Ishikawa (cell line): Measurements from ENCODE around the gene RPS6KA2.

Experiments
- CEBPB ChIP-seq: IDR thresholded peaks from 2 replicates; pipeline ENCODE4 v1.6.1; 2012
- EP300 ChIP-seq: IDR thresholded peaks from 2 replicates; pipeline ENCODE4 v1.6.1; 2012; ENCODE audit warnings: borderline replicate concordance
- FOXM1 ChIP-seq: IDR thresholded peaks from 2 replicates; pipeline ENCODE4 v1.6.1; 2012; ENCODE audit warnings: low read depth, borderline replicate concordance
- NFIC ChIP-seq: IDR thresholded peaks from 2 replicates; pipeline ENCODE4 v1.6.1; 2012
- RAD21 ChIP-seq: IDR thresholded peaks from 2 replicates; pipeline ENCODE4 v1.6.1; 2012; ENCODE audit warnings: low read depth
- TAF1 ChIP-seq: IDR thresholded peaks from 2 replicates; pipeline ENCODE4 v1.6.1; 2012; ENCODE audit warnings: low read depth, mild to moderate bottlenecking
- TCF12 ChIP-seq: IDR thresholded peaks from 2 replicates; pipeline ENCODE4 v1.6.1; 2012; ENCODE audit warnings: low read depth
- TF ChIP-seq, protein P1 (sequence below): IDR thresholded peaks from 2 replicates; pipeline ENCODE4 v1.6.1; 2012
- TF ChIP-seq, protein P2 (sequence below): IDR thresholded peaks from 2 replicates; pipeline ENCODE4 v1.6.1; 2012; ENCODE audit warnings: low read depth, mild to moderate bottlenecking
- TF ChIP-seq, protein P3 (sequence below): IDR thresholded peaks from 2 replicates; pipeline ENCODE4 v1.6.1; 2012

DNA sequence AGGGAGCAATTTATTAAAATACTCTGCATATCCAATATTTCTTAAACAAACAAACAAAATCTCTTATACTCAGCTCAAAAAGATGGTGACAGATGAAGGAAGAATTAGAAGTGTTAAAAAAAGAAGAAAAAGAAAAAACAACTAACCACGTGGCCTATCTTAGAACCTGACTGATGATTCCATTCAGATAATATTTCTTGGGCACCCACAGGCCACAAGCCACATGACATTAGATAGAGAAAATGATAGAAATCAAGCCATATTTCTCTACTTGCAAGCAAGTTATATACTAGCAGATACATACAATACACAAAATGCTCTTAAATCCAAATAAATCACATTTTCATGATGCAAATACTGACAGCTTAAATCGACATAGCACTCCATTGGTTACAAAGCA, 26.1 kb downstream of the RPS6KA2 start:
- TF ChIP-seq FOXM1, result no peak
- no peak for TF ChIP-seq NFIC
- TF ChIP-seq, protein P1, sequence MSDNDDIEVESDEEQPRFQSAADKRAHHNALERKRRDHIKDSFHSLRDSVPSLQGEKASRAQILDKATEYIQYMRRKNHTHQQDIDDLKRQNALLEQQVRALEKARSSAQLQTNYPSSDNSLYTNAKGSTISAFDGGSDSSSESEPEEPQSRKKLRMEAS, result no peak
- no peak for TF ChIP-seq TCF12
- no peak for TF ChIP-seq CEBPB
- TF ChIP-seq, protein P2, sequence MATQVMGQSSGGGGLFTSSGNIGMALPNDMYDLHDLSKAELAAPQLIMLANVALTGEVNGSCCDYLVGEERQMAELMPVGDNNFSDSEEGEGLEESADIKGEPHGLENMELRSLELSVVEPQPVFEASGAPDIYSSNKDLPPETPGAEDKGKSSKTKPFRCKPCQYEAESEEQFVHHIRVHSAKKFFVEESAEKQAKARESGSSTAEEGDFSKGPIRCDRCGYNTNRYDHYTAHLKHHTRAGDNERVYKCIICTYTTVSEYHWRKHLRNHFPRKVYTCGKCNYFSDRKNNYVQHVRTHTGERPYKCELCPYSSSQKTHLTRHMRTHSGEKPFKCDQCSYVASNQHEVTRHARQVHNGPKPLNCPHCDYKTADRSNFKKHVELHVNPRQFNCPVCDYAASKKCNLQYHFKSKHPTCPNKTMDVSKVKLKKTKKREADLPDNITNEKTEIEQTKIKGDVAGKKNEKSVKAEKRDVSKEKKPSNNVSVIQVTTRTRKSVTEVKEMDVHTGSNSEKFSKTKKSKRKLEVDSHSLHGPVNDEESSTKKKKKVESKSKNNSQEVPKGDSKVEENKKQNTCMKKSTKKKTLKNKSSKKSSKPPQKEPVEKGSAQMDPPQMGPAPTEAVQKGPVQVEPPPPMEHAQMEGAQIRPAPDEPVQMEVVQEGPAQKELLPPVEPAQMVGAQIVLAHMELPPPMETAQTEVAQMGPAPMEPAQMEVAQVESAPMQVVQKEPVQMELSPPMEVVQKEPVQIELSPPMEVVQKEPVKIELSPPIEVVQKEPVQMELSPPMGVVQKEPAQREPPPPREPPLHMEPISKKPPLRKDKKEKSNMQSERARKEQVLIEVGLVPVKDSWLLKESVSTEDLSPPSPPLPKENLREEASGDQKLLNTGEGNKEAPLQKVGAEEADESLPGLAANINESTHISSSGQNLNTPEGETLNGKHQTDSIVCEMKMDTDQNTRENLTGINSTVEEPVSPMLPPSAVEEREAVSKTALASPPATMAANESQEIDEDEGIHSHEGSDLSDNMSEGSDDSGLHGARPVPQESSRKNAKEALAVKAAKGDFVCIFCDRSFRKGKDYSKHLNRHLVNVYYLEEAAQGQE, result no peak
- TF ChIP-seq, protein P3, sequence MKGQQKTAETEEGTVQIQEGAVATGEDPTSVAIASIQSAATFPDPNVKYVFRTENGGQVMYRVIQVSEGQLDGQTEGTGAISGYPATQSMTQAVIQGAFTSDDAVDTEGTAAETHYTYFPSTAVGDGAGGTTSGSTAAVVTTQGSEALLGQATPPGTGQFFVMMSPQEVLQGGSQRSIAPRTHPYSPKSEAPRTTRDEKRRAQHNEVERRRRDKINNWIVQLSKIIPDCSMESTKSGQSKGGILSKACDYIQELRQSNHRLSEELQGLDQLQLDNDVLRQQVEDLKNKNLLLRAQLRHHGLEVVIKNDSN, result no peak
- TF ChIP-seq EP300, result no peak
- no peak for TF ChIP-seq RAD21
- no peak for TF ChIP-seq TAF1
